Umbilical cord (tissue), 2 donors: ENCODE measurements around the gene PRODH. TPM values are rescaled to one million over a fixed set of nuclear protein-coding genes. Genes with fewer than 3 reads are reported as not detected.
"Not testable (repeated sequence)": the region's sequence is repeated elsewhere in the genome, so short reads cannot be mapped to it uniquely, and the experiment has no call there.

Experiments
- DNase-seq: peaks from one replicate; pipeline ENCODE4 v3.0.0-alpha.2; 2015; ENCODE audit warnings: low spot score
- total RNA-seq: library from RNA; depleted of rRNA; stranded (reverse); fragments of >200 nt; gene quantifications from one replicate; pipeline ENCODE4 v1.2.3, GENCODE V29; 2014; ENCODE audit warnings: low replicate concordance; ENCODE audit not compliant: insufficient read depth

PRODH gene
- total RNA-seq, 1 donor from 2014 or later, result 4.6 TPM

DNA sequence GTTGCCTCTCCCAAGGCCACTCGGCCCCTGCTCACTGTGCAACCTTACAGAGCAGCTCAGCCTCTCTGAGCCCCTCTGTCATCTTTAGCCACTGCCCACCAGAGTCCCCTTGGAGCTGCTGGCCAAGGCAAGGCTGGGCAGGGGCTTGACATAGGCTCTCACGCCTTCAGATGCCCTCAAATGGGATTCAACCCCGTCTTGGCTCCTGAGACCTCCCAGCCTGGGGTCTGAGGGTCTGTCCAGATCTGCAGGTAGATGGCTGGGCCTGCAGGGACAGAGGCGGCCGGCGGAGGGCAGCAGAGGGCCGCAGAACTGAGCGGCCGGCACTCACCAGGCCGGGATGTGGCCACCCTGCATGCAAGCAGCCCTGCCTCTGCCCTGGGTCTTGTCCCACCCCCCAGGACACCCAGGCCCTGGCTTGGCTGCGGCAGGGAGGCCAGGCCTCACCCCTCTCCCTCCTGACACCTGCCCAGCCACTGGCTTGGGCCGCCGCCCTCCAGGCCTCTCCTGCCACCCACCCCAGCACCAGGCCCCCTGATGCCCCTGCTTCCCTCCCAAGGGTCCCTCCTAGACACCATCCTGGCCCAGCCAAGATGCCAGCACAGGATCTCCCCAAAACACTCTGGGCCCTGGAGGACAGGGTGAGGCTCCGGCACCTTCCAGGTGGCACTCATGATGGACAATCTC, 18.4 kb upstream of the PRODH start:
- DNase-seq, result peak; percentile 53

DNA sequence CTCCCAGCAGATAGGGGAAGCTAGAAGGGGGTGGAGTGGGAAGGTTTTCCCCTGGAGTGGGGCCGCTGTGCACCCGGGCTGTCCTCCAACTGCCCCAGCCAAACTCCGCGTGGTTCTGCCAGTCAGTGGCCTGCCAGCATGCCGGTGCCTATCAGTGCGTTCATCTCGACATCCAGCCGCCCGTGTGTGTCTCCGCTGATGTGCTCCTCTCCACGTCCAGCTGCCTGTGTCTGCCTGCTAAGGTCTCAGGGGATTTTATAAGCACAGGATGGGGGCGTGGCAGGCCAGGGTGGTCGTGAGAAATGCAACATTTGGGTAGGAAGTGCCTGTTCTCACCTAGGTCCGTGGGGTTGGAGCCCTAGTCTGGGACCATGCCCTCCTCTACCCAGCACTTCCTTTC, 17.0 kb upstream of the PRODH start:
- not testable (repeated sequence) for DNase-seq

DNA sequence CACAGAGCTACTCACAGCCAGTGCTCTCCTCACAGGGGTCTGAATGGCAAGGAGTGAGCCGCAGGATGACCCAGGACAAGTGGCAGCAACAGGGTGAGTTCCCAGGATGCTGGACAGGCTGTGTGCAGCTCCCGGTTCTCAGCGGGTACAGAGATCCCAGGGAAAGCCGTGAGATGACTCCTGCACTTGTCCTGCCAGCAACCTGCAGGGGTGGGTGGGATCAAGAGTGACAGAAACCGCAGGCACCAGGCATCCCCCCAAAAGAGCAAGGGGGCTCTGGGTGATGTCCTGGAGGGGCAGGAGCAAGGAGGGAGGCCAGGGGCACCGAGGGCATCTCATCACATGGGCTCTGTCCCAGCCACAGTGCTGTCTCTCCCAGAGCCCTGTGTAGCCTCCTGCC, 15.9 kb upstream of the PRODH start:
- DNase-seq, result no peak

DNA sequence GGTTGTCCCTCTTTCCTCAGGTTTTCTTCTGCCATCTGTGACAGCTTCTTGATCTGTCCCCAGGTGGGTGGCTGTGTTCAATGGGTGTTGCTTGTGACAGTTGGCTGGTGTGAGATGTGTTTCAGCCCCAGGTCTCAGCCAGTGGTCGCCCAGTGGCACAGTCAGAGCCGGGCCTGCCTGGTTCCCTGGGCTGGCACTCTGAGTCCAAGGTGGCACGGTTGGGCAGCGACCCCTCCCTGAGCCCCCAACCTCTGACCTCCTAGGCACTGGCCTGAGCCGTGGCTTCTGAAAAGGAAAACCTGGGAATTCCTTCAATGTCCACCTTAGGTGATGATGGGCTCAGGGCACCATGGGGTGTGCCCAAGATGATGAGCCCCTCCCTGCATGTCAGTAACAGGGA, 14.0 kb upstream of the PRODH start:
- DNase-seq, result no peak

DNA sequence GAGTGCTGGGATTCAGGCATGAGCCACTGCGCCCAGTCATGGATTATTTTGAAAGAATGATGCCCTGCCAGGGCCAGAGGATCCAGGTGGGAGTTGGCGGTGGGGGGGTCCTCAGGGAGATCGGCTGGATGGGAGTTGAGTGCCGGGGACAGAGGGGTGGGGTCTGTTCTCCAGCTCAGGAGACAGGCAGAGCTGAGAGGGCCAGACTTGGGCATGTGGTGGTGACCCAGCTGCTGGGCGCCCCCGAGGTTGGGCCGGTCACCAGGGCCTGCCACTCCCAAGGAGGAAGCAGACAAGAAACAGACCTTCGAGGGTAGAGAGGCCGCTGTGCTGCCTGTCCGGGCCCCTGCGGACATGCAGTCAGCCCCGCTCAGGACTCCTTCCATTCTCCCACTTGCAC, 11.8 kb upstream of the PRODH start:
- DNase-seq, result no peak

DNA sequence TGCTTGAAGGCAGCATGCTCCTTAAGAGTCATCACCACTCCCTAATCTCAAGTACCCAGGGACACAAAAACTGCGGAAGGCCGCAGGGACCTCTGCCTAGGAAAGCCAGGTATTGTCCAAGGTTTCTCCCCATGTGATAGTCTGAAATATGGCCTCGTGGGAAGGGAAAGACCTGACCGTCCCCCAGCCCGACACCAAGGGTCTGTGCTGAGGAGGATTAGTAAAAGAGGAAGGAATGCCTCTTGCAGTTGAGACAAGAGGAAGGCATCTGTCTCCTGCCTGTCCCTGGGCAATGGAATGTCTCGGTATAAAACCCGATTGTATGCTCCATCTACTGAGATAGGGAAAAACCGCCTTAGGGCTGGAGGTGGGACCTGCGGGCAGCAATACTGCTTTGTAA, 11.0 kb upstream of the PRODH start:
- not testable (repeated sequence) for DNase-seq

DNA sequence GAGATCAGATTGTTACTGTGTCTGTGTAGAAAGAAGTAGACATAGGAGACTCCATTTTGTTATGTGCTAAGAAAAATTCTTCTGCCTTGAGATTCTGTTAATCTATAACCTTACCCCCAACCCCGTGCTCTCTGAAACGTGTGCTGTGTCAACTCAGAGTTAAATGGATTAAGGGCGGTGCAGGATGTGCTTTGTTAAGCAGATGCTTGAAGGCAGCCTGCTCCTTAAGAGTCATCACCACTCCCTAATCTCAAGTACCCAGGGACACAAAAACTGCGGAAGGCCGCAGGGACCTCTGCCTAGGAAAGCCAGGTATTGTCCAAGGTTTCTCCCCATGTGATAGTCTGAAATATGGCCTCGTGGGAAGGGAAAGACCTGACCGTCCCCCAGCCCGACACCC, 2.6 kb upstream of the PRODH start:
- not testable (repeated sequence) for DNase-seq

DNA sequence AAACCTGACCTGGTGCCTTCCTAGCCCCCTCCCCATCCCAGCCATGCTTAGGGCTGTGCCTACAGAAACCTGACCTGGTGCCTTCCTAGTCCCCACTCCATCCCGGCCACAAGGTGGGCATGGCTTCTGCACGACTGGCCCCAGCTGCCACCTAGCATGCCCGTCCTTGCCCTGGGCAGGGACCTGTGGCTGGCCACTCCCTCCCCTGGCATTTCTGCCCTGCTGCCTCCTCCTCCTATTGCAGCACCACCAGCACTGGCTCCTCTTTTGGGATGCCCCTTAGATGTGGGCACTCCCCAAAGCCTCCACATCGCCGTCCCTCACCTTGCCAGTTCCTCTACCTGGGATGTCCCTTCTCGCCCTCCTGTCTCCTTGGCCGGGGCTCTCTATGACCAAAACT, 1.4 kb downstream of the PRODH start:
- DNase-seq, result not testable (repeated sequence)

DNA sequence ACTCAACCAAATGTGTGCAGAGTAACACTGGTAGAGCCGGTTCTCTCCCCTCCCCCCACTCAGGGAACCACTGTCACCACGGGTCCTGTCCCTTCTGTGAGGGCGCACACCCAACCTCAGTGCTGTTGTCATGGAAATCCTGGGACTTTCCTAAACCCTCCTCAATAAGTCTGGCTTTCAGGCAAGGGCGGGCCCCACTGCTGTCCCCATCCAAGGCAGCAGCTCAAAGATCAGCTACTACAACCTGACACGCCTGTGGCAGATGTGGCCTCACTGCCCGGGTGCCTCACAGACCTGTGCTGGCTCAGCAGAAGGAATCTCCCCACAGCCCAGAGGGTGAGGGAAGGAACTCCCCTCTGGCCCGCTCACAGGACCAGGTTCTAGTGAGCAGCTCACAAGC, 2.2 kb downstream of the PRODH start:
- DNase-seq, result no peak

DNA sequence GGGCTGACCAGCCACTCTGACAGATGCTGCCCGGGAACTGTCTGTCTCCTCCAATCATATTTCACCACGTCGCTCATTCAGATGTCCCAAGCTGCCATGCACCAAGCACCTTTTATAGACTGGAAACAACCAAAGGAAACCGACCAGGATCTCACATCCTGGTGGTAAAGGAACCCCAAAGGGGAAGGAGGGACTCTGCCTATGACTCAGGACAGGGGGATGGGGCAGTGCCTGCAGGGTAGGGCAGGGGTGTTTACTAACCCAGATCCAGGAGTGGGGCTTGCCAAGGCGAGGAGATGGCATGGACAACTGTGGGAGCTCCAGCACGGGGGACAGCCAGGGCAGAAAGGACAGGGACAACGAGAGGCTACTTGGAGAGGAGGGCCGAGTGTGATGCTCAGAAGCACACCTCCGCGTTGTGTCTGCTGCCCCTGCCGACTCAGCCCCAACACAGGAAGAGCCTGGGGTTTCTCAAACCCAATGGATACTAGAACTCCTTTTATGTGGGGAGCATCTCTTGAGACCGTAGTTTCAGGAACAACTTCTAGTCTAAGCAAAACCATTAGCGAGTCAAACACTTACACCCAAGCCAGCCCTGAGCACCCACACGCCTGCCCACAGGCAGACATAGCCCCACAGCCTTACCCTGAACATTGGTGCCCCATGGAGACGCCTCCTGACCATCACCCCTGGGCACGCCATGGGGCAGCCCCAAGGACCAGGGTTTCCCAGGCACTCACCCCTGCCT, 4.0 kb downstream of the PRODH start:
- no peak for DNase-seq

DNA sequence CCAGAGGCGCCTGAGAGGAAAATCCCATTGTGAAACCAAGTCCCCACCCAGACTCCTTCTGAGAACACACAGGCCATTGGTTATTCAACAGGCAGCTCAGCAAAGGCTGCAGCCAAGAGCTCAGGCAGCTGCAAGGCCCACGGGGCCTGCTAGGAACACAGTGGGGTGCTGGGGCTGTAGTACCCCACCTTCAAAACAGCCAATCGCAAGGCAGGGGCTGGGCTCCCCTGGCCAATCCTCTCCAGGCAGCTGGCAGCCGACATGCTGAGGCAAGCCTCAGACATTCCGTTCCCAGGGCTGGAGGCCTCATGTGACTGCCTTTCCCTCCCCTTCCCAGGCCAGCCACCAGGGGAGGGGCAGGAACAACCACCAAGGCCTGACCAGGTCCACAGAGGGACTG, 6.6 kb downstream of the PRODH start:
- no peak for DNase-seq

DNA sequence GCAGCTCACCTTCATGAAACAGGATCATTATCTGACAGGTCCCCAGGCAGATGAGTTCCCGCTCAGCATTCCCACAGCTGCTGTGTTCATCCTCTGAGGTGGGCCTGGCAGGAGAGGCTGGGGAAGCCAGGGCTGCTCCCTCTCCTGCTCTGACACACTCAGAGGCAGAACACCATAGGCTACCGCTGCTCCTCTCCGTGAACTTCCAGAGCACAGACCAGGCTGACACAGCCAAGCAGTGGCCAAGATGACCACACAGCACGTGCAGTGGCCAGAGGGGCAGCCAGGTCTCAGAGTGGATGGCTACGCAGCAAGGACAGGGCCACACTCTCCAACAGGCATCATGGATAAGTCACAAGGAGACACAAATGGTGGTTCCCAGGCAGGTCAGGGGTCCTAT, 8.5 kb downstream of the PRODH start:
- no peak for DNase-seq

DNA sequence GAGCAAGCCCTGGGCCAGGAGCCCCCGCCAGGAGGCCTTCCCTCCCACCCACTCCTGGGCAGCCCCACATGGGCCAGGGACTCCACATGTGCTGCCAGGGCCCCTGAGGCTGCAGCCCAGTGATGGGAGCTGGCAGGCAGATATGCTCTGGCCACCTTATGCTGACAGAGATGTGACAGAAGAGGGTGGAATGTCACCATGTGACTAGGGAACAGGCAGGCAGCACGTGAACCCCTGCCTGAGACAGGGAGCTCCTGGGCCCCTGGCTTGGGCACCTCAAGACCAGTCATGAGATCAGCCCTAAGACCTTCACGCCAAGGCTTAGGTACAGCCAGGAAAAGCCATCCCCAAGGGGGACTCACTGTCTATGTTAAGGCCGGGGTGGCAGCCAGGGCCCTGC, 9.1 kb downstream of the PRODH start:
- DNase-seq, result no peak

DNA sequence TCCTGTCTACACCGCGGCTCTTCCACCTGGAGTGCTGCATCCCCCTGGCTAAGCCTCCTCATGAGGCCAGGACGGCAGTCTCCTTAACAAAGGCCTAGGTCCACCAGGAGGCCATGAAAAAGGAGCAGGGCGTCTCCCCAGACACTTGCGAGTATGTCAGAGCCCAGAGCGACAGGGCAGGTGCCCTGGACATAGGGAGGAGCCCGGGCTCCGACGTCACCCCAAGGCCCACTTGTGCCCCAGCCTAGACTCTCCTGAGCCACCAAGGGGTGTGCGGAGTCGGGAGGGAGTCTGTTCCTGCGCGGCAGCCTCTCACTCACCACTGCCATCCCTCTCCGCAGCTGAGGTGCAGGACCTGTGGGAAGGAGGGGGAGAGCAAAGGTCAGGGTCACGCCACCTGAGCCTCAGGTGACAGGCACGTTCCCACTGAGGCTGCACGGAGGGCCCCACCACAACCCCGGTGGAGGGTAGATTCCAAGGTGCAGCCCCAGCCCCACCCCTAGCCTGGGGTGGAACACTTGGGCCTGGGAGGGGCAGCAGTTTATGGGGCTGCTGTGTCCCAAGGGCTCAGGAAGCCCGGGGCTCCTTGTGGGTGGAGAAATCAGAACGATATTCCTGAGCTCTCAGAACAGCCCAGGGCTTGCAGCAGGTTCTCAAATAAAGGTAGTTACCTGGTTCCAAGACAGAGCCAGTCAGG, 10.6 kb downstream of the PRODH start:
- DNase-seq, result no peak

DNA sequence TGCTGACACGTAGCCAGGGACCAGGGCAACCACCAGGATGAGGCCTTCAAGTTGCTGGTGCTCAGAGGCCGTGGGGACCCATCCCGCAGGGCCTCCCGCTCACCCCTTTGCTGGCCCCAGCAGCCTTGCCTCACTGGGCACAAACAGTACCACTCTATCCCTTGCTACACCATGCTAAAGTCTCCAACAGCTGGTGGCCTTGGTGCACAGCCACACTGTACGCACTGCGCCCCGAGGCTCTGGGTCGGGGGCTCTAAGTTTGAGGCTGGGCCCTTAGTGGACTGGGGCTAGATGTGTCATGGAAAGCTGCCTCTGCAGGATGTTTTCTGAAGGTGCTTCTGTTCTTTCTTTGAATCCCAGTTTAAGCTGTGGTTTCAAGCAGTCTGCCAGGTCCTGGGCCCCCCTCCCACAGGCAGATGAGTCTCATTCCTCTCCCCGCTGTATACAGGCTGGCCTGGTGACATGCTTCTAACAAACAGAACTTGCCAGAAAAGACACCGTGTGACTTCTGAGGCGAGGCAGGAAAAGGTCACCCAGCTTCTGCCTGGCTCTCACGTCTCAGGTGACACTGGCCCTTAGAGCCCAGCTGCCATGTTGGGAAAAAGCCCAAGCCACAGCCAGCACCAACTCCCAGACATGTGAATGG, 15.7 kb downstream of the PRODH start:
- not testable (repeated sequence) for DNase-seq

DNA sequence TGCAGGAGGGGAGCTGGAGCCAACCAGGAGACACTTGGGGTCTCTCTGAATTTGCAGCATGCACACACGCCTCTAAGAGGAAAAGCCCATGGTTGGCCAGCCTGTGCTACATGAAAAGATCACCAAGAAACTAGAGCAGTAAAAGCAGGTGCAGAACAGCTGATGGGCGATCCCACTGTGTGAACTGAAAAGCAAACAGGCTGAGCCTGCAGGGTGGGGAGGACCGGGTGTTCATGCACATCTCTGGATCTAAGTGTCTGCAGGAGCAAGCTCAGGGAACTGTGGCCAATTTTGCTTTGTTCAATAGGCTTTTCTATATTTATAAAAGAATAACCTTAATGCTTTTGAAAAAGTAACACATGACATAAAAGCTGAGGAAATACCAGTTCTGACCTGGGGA, 18.3 kb downstream of the PRODH start:
- not testable (repeated sequence) for DNase-seq

DNA sequence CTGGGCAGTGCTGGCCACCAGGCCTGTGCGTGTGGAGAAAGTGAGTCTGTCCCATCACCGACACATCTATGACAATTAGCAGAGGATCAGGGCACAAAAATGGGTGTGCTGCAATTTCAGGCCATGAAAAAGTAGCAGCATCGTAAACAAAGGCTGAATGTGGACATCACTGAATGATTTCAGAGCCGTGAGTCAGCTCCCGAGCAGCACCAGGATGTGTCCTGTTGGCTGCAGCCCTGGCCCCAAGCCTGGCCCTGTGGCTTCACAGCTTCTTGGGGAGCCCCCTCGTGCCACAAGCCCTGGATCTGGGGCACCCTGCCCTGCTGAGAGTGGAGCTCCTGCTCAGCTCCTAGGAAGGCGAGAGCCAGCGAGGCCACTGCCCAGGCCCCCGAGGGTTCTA, 20.5 kb downstream of the PRODH start:
- not testable (repeated sequence) for DNase-seq

DNA sequence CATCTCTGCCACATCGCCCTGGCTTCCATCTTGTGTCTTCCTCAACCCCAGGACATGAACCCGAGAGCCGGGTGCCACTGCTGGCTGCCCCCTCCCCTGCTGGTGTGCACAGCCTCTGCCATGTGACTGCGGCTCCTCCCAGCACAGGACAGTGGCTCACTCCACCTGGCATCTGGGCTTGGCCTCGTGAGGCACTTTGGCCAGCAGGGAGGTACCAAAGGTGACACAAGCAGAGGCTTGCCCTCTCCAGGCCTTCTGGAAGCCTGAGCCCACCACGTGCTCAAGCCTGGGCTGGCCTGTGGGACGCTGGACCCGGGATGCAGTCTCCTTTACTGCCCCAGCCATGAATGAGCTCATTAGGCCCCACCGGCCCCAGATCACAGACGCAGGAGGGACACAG, 21.5 kb downstream of the PRODH start:
- DNase-seq, result not testable (repeated sequence)

DNA sequence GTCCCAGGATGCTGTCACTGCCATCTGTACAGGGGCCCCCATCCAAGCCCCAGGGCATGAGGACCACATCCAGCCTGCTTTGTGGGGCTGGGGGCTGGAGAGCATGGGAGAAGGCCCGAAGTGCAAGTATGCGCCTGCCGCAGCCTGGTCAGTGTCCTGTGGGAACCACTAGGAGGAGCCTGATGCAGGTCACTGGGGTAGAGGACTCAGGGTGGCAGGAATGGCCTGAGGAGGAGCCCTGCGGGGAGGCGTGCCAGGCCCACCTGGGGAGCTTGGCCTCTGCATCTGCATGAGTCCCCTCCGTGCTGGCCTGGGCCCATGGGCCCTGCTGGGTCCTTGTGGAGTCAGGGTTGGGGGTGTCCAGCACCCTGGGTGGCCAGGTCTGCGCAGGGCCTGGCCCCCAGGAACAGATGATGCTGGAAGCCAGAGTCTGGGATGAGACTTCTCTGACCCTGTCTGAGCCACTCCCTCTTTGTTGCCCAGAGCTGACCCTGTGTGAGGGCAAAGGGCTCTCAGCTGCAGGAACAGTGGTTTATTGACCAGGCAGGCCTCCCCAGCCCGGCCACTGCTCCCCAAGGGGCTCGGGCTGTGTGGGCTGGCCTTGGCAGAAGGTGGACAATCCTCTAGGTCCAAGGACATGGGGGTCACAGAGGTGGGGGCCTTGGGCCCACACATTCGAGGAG, 23.7 kb downstream of the PRODH start:
- DNase-seq, result not testable (repeated sequence)

DNA sequence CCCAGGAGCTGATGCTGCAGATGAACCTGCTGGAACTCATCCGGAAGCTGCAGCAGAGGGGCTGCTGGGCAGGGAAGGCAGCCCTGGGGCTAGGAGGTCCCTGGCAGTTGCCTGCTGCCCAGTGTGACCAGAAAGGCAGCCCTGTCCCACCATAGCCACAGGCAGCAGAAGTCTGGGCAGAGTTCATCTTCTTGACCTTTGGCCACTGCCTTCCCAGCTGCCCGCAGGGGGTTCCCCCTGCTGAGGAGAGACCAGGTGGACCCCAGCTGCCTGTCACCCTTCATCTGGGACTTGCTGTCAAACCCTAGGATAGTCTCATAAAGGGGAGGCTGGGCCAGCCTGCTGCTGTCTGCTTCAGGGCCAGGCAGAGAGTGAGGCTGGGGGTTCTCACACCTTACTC, 24.6 kb downstream of the PRODH start:
- not testable (repeated sequence) for DNase-seq

DNA sequence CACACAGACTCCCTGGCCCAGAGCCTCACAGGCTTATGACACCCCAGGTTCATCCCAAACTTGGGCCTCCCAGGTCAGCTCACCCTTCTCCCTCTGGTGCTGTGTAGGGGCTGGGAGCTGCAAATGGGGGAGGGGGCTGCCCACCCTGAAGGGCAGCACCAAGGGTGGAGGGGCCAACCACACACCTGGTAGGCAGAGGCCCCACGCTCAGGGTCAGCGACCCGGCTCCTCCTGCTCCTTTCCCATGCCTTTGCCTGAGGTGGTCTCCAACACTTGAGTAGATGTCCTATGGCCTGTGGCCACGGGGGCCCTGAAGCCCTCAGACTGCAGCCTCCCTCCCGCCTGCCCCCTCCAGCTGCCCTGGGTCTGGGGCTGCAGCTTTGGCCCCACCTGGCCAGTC, 26.5 kb downstream of the PRODH start:
- DNase-seq, result no peak

DNA sequence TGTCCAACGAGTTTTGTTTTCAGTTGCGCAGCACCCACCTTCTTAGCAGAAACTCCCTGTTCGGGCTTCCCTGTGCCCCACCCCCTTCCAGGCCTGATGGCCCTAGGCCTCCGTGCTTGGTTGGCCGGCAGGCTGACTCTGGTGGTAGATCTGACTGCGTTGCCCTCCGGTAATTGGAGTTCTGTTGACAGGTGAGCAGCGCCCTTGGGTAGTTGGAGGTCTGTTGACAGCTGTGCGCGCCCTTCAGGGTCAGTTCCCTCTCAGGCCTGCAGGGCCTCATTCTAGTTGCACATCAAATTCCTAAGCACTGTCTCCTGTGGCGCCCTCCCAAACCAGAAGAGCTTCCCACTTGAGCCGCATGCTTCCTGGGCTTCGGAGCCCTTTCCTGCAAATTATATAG, 29.2 kb downstream of the PRODH start:
- no peak for DNase-seq
